Measurements from ENCODE around the gene LRRC36. TPM values are rescaled to one million over a fixed set of nuclear protein-coding genes. Genes with fewer than 3 reads are reported as not detected.

The LRRC36 gene
- polyA plus RNA-seq, 5 donors = 38.8 to 67.8 (median 55.0) TPM

DNA sequence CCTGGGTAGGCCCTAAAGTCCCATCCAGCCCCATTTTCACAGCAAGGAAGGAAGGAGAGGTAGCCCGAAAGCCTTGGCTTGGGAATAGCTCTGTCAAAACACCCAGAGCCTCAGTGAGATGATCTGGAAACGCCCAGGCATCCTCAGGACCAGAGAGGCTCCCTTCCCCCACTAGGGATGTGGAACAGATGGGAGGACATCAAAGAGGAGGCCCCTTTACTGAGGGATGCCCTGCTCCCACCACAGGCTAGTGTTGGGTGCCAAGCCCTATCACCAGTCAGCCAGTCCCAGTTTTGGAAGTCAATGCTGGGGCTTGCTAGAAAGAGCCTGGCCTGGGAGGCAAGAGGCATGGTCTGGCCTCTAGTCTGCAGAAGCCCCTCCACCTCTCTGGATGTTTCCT lies 62.0 kb downstream of the LRRC36 start:
- no peak for DNase-seq

DNA sequence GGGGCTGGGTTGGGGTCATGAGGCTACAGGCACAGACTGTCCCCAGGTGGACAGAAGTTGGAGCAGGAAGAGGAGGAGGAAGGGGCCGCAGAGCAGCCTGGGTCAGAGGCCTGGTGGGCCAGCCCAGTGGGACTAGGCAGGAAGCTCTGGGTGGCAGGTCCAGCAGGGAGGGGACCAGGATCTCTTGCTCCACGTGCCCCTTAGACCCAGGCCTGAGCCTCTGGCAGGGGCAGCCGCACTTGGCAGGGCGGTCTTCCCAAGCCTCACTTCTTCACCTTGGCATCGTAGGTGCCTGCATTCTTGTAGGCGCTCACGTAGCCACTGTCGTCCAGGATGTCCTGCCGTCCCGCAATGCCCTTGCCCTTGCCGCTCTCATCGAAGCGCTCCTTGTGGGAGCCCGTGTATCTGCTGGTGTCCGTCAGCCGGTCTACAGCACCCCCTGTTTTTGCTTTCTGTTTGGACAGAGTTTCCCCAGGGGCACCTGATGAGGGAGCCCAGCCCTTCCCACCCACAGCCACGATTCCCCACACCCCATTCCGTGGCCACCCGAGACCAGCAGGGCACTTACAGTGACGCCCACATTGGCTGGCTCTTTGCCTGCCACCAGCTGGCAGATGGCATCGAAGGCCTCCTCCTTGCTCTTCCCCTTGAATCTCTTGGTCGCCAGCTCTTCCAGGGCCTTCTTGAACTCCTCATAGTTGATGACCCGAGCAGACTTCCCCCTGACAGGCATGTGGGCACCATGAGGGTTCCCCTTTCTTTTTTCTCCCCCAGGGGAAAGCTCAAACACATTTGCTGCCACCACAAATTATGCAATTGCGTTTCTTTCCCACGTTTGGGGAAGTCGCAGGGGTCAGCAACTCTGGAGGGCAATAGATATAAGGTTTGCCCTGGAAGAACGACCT lies 63.5 kb downstream of the LRRC36 start:
- no peak for DNase-seq

GRCh38 chr16:67390816-67391423 lies 64.3 kb downstream of the LRRC36 start:
- no peak for DNase-seq

DNA sequence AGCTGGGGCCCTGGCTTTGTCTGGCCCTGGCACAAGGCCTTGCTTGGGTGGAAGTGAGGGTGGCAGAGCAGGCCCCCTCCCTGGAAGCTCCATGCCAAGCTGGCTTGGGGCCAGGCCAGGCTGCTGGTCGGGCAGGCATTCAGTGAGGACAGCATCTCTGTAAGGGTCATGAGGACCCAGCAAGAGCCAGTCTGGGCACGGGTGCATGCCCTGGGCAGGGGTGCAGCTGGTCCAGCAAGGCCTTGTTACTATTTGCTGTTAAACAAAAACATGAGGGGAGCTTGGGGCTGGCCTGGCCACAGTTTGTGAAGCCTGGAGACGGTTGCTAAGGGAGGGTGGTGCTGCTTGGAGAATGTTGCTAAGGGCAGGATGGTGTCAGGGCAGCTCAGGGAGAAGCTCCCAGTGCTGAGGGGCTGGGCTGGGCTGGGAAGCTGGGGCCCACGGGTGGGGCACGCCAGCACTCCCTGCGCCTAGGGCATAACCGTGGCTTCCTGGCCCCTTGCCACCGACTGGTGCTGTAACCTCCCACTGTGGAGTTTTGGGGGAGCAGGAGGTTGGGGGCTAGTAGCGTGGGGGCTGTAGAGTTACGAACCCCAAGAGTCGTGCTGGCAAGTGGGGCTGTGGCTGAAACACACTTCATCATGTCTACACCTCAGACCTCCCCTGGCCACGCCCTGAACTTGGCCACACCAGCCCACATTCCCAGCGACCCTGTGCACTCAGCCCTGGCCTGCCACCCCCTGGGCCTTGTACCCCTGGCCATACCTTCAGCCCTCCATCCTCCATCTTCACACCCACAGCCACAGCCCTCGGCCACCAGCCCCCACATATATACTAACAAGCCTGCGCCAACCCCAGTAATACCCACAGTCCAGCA lies 65.0 kb downstream of the LRRC36 start:
- no peak for DNase-seq

DNA sequence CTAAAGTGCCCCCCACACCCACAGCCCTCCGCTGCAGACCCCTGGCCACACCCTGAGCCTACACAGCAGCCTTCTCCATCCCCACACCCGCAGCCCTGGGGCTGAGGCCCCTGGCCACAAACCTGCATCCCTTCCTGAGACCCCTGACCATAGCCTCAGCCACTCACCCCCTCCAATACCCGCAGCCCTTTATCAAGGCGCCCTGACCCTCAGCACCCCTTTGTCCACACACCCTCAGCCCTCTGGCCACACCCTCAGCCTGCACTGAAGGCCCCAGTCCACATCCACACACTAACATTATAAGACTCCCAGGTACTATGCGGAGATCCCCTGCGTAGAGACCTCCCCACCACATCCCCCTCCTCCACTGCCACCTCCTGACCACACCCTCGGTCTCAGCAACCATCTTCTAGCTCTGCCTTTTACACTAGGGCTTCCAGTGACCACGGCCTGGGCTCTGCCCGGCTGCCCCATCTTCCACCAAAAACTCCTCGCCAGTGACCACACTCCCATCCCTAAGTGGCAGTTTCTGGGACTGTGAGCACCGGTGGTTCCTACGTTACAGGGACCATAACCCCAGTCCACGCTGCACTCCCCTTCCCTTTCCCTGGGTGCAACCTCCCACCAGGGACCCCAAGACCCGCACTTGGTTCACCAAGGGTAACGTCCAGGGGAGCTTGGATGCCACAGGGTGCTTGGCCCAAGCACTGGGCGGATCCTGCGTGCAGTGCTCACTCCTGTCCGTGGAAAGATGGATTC lies 65.9 kb downstream of the LRRC36 start:
- no peak for DNase-seq

GRCh38 chr16:67393111-67393787 lies 66.6 kb downstream of the LRRC36 start, which contains the start of gene TPPP3:
Gene TPPP3, minus strand, starts transcription at chr16:67393498. Its CDS starts 2,387 bp downstream, at chr16:67391111.
- DNase-seq = peak; percentile 87 to 88

DNA sequence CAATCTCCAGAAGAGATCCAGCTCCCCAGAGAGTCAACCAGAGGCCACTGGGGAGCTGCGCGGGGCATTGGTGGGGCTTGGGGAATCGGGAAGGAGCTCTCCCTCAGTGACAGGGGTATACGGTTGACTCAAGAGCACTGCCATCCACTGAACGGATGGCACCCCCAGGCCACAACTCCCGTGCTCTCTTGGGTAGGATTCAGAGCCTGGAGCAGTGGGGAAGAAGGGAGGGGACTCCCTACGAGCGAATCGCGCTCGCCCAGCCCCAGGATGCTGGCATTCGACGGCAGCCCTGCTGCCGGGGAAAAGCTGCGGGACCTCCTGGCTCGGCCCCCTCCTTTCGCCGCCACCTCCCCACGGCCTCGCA lies 67.2 kb downstream of the LRRC36 start:
- no peak for DNase-seq

- DNase-seq = no peak
Measured at GRCh38 chr16:67394155-67395104, 67.8 kb downstream of the LRRC36 start.

GRCh38 chr16:67395105-67395457 lies 68.5 kb downstream of the LRRC36 start:
- DNase-seq = no peak

DNA sequence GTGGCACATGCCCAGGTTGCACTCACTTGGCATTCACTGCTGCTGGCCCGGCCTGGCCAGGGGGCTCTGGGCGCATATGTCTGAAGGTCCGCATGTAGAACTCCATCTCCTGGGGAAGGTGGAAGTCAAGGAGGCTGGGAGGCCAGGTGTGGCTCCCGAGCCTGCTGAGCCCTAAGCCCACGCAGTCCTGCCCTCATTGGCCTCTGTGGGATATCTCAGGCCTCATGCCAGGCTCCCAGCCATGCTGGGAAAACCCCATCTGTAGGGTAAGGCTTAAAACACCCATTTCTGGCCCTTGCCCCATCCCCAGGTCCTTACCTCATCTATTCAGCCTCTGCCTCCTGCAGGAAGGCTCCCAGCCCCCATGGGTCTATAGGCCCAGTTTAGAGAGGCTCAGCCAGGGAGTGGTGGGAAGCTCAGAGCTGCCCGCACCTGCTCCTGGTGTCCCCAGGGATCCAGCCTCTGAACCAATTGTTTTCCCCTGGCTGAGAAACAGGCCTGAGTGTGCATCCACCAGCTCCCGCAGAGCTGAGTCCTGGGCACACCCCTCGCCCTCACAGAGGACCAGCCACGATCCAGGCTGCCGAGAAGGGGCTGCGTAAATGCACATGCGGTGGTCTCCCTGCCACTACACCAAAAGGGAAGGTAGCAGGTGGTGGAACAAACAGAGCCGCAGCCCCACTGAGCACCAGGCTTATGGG lies 69.0 kb downstream of the LRRC36 start:
- DNase-seq = no peak

GRCh38 chr16:67396159-67397035 lies 69.8 kb downstream of the LRRC36 start:
- DNase-seq = peak; percentile 84 to 86

DNA sequence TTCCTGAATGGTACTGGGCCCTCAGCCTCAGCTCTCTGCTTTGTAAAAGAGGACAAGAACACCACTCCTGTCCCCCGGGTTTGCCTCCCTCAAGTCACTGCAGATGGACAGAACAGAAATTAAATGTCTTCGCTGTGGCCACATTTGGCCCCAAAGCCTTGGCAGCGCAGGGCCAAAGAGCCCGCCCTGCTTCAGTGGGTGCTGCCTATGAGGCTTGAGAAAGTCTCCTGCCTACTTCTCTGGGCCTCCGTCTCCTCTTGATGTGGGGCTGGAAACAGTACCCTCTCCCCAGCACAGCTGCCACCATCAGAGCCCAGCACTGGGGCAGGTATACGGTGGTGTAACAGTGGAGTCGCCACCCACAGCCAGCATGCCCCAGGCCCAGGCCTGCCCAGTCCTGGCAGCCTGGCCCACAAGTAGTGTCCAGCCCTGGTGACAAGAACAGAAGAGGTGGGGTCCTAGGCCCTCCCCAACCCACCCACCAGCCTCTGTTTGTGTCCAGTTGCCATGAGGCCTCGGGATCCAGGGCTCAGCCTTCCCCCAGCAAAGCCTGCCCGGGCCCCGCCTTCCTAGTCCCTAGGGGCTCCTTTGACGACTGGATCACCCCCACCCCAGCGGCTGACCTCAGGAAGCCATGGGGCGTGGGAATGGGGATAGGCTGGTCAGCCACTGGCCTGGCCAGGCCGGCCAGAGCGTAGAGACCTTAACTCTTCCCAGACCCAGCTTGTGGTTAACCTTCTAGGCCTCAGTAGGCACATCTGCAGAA lies 70.6 kb downstream of the LRRC36 start:
- no peak for DNase-seq

DNA sequence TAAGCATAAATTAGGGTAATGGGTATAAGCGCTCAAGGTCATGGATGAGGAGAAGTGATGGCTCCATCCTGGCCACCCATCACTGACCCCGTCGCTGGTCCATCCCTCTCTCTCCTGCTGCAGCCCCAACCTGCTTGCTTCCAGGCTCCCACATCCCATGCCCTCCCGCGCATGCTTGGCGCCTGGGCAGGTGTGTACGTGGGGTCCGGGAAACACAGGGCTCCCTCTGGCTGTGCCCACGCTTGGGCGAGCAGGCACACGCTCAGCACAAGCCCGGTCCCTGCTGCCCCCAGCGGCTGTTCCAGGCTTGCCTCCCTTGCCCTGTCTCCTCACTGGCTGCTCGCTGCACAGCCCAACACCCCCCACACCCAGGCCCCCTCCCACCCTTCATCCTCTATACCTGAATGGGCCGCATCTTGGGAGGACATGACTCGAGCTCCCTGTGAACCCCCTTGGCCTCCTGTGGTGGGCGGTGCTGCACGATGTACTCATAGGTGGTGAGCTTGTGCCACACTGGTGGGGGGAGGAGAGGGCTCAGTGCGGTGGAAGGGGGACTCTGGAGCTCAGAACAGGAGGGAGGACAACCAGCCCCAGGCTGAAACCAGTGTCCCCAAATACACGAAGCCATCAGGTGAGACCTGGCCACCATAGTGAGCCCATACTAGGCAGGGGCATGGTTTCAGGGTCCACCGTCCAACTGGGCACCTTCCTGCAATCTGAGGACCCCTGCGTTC lies 71.4 kb downstream of the LRRC36 start:
- no peak for DNase-seq

DNA sequence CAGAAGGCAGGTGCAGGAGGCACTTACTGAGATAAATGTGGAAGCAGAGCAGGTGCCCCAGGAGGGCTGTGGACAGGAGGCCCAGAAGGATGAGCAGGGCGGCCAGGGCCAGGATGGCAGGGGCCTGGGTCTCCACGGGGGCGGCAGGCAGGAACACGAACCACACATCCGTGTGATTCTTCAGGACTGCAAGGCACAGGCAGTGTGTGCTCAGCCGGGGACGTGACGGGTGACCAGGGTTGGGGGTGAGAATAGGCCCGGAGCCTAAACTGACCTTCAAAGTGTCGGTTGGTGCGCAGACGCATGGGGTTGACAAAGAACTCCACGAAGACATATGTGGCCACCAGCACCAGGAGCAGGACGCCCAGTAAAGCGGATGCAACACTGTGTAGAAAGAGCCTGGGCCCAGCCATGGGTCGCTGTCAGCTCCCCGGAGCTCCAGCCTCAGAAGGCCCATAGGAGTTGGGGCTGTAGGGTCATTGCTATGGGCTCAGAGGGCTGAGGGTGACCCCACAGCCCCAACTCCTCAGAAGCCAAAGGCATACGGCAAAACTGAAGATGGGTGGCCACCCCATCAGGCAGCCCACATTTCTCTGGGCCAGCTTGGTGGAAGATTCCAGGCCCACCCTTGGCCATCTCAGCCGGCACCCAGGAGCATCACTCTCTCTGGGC lies 72.1 kb downstream of the LRRC36 start:
- DNase-seq = no peak

GRCh38 chr16:67399218-67399733 lies 72.7 kb downstream of the LRRC36 start:
- no peak for DNase-seq

Measured in right lung (tissue), 5 donors.